Cerebellar cortex (tissue), 1 donor: ENCODE results near the gene ZNF839.

Experiments used
- DNase-seq: peaks from one replicate; pipeline ENCODE4 v3.0.0-alpha.2; 2015; ENCODE audit warnings: low spot score

Gene ZNF839

GRCh38 chr14:102378830-102379229, 59.3 kb downstream of the ZNF839 start:
- no peak for DNase-seq

DNA sequence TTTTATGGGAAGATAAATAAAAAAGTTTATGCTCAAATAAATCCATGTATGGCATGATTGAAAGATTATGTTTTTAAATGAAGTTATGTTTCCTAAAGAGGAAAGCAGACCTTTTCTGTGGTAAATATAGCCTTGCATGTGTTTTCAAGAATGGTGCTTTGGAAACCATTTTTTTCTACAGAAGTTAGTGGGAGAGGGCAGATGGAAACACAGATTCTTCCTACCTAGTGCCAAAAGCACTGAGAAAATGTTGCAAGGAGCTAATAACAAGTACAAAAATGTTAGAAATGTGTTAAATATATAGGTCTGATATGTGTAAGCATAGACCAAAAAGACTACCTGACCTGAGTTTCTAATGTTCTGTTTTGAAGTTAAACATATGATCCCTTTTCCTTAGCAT, 67.5 kb downstream of the ZNF839 start:
- no peak for DNase-seq

- DNase-seq = no peak
These were observed 69.7 kb downstream of the ZNF839 start for GRCh38 chr14:102389246-102389645.

GRCh38 chr14:102390064-102390855, 70.7 kb downstream of the ZNF839 start:
- no peak for DNase-seq
